Mesothelial cell of epicardium (in vitro differentiated cells): Measurements from ENCODE around the gene TLE3. TPM values are rescaled to one million over a fixed set of nuclear protein-coding genes. Genes with fewer than 3 reads are reported as not detected.

Source experiments
- DNase-seq, 2 experiments: peaks; one replicate each; pipeline ENCODE4 v3.0.0; 2021; ENCODE audit warnings: low spot score in 2 of 2; ENCODE audit not compliant: unreplicated experiment in 2 of 2
- H3K27ac Mint-ChIP-seq: 2 replicates; pipeline ENCODE4 v1.8.0; 2021; ENCODE audit warnings: mixed read lengths
- H3K27me3 Mint-ChIP-seq: 2 replicates; pipeline ENCODE4 v1.8.0; 2021; ENCODE audit warnings: low read depth, mixed read lengths
- H3K36me3 Mint-ChIP-seq: 2 replicates; pipeline ENCODE4 v1.8.0; 2021; ENCODE audit warnings: mixed read lengths
- H3K4me1 Mint-ChIP-seq: 2 replicates; pipeline ENCODE4 v1.8.0; 2021; ENCODE audit warnings: mixed read lengths
- H3K4me3 Mint-ChIP-seq: 2 replicates; pipeline ENCODE4 v1.8.0; 2021; ENCODE audit warnings: mild to moderate bottlenecking, moderate library complexity, mixed read lengths
- H3K9me3 Mint-ChIP-seq: 2 replicates; pipeline ENCODE4 v1.8.0; 2021; ENCODE audit warnings: mixed read lengths
- CTCF ChIP-seq: fragments of 200-600 bp; sonication (generic); IDR thresholded peaks from one replicate; pipeline ENCODE4 v1.5.0; 2021; ENCODE audit warnings: antibody characterized with exemption; ENCODE audit not compliant: unreplicated experiment
- total RNA-seq: library from RNA; stranded (reverse); gene quantifications from 3 replicates; pipeline ENCODE4 v1.2.1, GENCODE V29; 2021

TLE3 gene
- total RNA-seq, 1 donor from 2014 or later: 165 TPM

GRCh38 chr15:70035051-70035718 is 62.5 kb downstream of the TLE3 start:
- no peak overlapping the region for H3K27ac Mint-ChIP-seq
- H3K9me3 Mint-ChIP-seq: no peaks in the 10 kb centered on the region
- peaks cover 65% of the 10 kb centered on the region for H3K27me3 Mint-ChIP-seq
- H3K36me3 Mint-ChIP-seq: no peaks in the 10 kb centered on the region
- TF ChIP-seq CTCF: no peak
- H3K4me1 Mint-ChIP-seq: peaks cover 21% of the 10 kb centered on the region
- H3K4me3 Mint-ChIP-seq: no peak overlapping the region
- DNase-seq: no peak

- peaks cover 21% of the 10 kb centered on the region for H3K4me1 Mint-ChIP-seq
- H3K27me3 Mint-ChIP-seq: peaks cover 70% of the 10 kb centered on the region
- DNase-seq: no peak
- no peak overlapping the region for H3K27ac Mint-ChIP-seq
- H3K4me3 Mint-ChIP-seq: no peak overlapping the region
- no peak for TF ChIP-seq CTCF
- H3K36me3 Mint-ChIP-seq: no peaks in the 10 kb centered on the region
- no peaks in the 10 kb centered on the region for H3K9me3 Mint-ChIP-seq
These were observed 63.1 kb downstream of the TLE3 start for GRCh38 chr15:70034596-70034995.

GRCh38 chr15:70034141-70034540 is 63.6 kb downstream of the TLE3 start:
- no peak for TF ChIP-seq CTCF
- Mint-ChIP-seq H3K4me1 (peaks cover 19% of the 10 kb centered on the region), H3K4me3 (no peak overlapping the region), H3K9me3 (no peaks in the 10 kb centered on the region), H3K36me3 (no peaks in the 10 kb centered on the region), H3K27me3 (peaks cover 74% of the 10 kb centered on the region), H3K27ac (no peak overlapping the region)
- DNase-seq: no peak

GRCh38 chr15:70033529-70034140 is 64.1 kb downstream of the TLE3 start:
- peaks cover 78% of the 10 kb centered on the region for H3K27me3 Mint-ChIP-seq
- no peaks in the 10 kb centered on the region for H3K9me3 Mint-ChIP-seq
- H3K27ac Mint-ChIP-seq: no peak overlapping the region
- H3K4me3 Mint-ChIP-seq: no peak overlapping the region
- H3K36me3 Mint-ChIP-seq: no peaks in the 10 kb centered on the region
- DNase-seq: peak in 1 of 2 experiments; percentile 67
- TF ChIP-seq CTCF: no peak
- H3K4me1 Mint-ChIP-seq: peaks cover 17% of the 10 kb centered on the region

- no peaks in the 10 kb centered on the region for H3K36me3 Mint-ChIP-seq
- no peak overlapping the region for H3K27ac Mint-ChIP-seq
- DNase-seq: no peak
- H3K27me3 Mint-ChIP-seq: peaks cover 78% of the 10 kb centered on the region
- H3K4me1 Mint-ChIP-seq: peaks cover 17% of the 10 kb centered on the region
- H3K9me3 Mint-ChIP-seq: no peaks in the 10 kb centered on the region
- H3K4me3 Mint-ChIP-seq: no peak overlapping the region
- TF ChIP-seq CTCF: no peak
These were observed 64.6 kb downstream of the TLE3 start for GRCh38 chr15:70033109-70033508.
